HT-29 (cell line): Measurements from ENCODE around the gene RNF26. TPM values are rescaled to one million over a fixed set of nuclear protein-coding genes. Genes with fewer than 3 reads are reported as not detected.

Experiments
- DNase-seq: peaks from one replicate; pipeline ENCODE4 v3.0.0-alpha.2; 2015; ENCODE audit warnings: low spot score
- small RNA-seq: library from RNA; depleted of rRNA; stranded (forward); fragments of <200 nt; gene quantifications from one replicate; pipeline ENCODE3, GENCODE V24; 2014
- total RNA-seq: library from RNA; depleted of rRNA; stranded (reverse); fragments of >200 nt; shearing (Covaris generic); gene quantifications from 2 replicates; pipeline ENCODE4 v1.2.3, GENCODE V29; 2014; rRNA removed

Gene RNF26
- total RNA-seq, 1 experiment from 2014 or later: 14.8 TPM

DNA sequence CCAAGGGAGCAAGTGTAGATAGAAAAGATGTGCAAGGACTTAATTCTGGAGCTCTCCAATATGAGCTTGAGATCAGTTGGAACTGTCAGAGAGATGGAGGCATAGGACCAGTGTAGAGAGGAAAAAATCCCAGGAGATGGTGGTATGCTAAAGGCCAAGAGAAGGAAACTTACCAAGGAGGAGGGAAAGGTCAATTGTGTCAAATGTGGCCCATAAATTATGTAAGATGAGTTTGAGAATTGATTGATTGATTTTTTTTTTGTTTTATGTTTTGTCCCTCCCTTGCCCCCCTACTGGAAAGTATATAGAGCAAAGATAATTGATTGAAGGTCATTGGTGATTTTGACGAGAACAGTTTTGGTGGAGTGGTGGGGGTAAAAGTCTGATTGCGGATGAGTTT lies 50.0 kb downstream of the RNF26 start:
- no peak for DNase-seq

Small RNAs within 50 kb of the gene (small RNA-seq; reads per million reads assigned to genes)
- gene RF01225 (not detected), gene RNU6-262P (not detected)

Other genes starting within 250 kb of the RNF26 start
- 21.9 and 25.1 TPM in 2 replicates for gene HMBS, start 249.6 kb upstream of the RNF26 start, total RNA-seq
- 67.2 and 93.2 TPM in 2 replicates for gene DPAGT1, start 232.7 kb upstream of the RNF26 start, total RNA-seq
- gene C2CD2L, start 227.2 kb upstream of the RNF26 start, total RNA-seq: 31.9 and 40.4 TPM in 2 replicates
- gene HINFP, start 212.9 kb upstream of the RNF26 start, total RNA-seq: 15.5 and 16.9 TPM in 2 replicates
- gene ABCG4, start 185.5 kb upstream of the RNF26 start, total RNA-seq: not detected in 2 replicates
- gene NLRX1, start 165.8 kb upstream of the RNF26 start, total RNA-seq: 13.1 and 21.1 TPM in 2 replicates
- 1.8 TPM in 2 replicates for gene NHERF4, start 149.1 kb upstream of the RNF26 start, total RNA-seq
- 6.5 and 8.3 TPM in 2 replicates for gene CBL, start 128.2 kb upstream of the RNF26 start, total RNA-seq
- gene MCAM, start 17.4 kb upstream of the RNF26 start, total RNA-seq: 6.4 and 9.9 TPM in 2 replicates
- 0.47 and 0.56 TPM in 2 replicates for gene C1QTNF5, start 6.4 kb downstream of the RNF26 start, total RNA-seq
- not detected in 2 replicates for gene MFRP, start 12.2 kb downstream of the RNF26 start, total RNA-seq
- gene USP2, start 47.2 kb downstream of the RNF26 start, total RNA-seq: 2.2 and 4.4 TPM in 2 replicates
- 0.18 and 0.25 TPM in 2 replicates for gene THY1, start 88.6 kb downstream of the RNF26 start, total RNA-seq